GM19324 (cell line): ENCODE results near the gene NDUFS8.

Source experiments
- ATAC-seq: cut with Tn5 transposase; IDR thresholded peaks from one replicate; pipeline ENCODE4 v1.9.1; 2021; ENCODE audit warnings: mild to moderate bottlenecking, moderate library complexity; ENCODE audit not compliant: unreplicated experiment, low FRiP score

The NDUFS8 gene

DNA sequence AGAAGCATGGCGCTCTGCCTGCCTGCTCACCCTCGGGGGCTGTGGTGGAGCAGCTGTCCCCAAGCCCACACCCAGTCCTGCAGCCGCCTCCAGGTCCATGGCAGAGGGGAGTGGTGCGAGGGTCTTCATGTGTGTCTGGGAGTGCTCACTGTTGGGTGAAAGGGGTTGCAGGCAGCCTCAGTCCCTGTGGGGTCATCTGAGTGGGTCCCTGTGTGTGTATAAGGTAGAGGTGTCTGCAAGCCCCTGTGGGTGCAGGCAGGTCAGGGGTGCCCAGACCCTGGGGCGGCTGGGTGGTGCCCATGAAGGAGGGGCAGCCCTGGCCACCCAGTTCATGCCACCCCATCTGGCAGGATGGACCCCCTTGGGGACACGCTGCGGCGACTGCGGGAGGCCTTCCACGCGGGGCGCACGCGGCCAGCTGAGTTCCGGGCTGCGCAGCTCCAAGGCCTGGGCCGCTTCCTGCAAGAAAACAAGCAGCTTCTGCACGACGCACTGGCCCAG is 15.5 kb upstream of the NDUFS8 start:
- ATAC-seq: no peak

DNA sequence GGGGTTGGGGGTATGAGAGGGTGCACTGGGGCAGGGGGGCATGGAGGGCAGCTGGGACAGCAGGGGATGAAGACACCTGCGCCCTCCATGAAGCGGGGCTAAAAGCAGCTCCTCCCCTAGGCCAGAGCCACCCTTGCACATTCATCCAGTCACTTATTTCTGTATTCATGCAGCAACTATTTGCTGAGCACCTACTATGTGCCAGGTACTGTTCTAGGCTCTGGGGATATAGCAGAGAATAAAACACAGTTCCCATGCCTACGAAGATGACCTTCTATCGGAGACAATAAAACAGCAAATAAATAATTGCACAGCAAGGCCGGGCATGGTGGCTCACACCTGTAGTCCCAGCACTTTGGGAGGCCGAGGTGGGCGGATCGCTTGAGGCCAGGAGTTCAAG is 15.0 kb upstream of the NDUFS8 start:
- no peak for ATAC-seq

DNA sequence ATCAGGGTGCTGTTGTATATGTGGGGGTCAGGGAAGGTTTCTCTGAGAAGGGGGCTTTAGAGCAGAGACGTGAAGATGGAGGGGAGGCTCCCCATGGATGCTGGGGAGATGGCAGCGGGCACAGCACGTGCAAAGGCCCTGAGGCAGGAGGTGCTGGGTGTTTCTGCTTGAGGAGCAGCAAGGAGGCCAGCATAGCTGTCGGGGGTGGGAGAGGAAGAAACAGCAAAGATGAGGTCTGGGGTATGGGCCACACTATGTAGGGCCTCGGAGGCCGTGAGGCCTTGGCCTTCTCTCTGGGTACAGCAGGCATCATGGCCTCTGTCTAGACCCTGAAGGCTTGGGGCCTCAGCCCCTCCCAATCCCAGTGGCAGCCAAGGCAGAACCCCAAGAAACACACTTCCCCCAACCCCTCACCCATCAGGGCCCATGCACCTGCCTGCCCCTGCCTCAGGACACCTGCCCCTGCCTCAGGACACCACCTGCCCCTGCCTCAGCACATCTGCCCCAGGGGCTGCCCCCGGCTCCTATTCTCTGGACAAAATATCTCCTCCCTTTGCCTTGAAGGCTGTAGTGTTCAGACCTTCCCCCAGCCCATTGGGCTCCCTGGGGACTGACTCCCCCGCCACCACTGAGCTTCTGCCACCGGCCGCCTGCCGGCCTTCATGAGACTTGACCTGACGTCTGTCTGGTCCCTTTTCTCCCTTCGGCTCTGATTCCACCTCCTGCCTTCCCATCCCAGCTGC is 14.1 kb upstream of the NDUFS8 start:
- ATAC-seq: no peak

DNA sequence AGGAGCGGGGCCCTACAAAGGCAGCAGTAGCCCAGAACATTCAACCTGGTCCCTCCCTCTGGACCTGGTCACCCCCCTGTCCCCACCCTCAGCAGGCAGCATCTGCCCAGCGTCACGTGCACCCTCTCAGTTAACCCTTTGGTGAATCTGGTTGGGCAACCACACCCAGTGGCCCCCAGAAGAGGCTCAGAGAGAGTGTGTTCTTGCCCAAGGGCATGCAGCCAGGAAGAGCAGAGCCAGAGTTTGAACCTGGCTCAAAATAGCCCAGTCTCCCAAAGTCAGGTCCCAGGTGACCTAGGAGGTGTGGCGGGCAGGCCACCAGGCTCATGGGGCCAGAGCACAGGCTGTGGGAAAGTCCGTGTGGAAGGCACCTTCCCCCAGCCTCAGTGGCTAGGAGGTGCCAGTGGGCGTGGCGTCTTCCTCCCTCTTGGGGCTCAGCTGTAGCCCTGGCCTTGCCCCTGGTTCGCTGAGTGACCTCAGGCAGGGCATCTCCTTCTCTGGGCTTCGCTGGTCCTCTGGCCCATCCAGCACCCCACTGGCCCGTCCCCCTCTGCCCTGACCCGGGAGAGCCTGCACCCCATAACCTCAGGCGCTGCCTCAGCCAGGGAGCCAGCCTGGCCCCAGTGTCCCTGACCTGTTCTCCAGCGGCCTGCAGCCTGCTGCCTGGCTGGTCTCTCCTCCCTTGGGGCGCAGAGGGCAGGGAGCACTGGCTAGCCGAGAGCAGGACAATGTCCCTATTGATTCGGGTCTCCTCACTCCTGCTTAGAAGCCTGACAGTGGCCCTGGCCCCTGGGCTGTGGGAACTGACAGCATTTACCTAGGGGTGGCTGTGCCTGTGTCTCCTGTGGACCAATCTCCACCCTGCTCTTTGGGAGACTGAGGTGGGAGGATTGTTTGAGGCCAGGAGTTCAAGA is 13.3 kb upstream of the NDUFS8 start:
- no peak for ATAC-seq

DNA sequence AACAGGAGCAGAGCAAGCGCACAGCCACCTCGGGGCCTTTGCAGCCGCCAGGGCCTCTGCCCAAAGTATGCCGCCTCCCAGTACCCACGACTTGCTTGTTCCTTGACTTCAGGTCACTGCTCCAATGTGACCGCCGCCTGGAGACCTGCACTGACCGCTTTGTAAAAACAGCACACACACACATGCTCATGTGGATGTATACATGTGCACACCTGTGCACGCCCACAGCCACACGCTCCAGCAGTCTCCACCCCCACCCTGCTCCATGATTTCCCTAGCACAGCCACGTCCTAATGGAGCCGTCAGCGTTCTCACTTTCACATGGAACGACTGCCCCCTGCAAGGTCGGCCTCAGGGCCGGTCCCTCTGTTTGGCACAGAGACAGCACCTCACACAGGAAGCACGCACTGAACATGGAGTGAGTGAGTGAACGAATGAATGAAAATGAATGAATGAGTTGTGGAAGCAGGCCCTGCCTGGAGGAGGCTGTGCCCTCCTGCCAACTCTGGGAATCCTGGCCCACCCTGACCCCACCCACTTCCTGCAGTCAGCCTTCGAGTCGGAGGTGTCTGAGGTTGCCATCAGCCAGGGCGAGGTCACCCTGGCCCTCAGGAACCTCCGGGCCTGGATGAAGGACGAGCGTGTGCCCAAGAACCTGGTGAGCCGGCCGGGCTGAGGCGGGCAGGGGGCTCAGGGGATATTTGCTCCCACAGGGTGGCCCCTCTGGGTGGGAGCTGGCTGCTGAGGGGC is 12.3 kb upstream of the NDUFS8 start:
- ATAC-seq: no peak

DNA sequence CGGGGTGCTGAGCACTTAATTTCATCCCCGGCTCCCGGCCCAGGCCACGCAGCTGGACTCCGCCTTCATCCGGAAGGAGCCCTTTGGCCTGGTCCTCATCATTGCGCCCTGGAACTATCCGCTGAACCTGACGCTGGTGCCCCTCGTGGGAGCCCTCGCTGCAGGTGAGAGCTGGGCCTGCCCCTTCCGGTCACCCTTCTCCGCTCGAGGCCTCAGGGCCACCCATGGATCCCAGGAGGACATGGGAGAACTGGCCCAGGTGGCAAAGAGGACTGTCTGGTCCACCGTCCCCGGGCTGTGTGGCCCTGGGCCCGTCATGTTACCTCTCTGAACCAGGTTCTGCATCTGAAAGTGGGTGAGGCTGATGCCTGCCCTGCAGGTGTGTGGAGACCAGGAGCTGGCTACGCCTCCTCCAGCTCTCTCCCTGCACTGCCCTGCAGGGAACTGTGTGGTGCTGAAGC is 11.7 kb upstream of the NDUFS8 start:
- ATAC-seq: no peak

DNA sequence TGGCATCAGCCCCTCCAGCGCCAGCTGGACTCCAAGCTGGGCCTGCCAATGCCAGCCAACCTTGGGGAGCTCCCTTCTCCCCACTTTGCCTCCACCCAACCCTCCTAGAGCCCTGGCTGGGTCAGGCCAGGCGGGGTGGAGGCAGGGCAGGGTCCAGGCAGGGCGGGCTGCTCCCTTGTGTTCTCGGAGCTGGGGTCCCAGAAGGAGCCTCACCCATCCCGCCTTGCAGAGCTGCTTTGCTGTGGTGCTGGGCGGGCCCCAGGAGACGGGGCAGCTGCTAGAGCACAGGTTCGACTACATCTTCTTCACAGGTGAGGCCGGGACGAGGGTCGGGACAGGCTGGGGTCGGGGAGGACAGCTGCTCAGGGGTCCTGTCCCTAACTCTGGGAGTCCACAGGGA is 11.0 kb upstream of the NDUFS8 start:
- ATAC-seq: no peak

DNA sequence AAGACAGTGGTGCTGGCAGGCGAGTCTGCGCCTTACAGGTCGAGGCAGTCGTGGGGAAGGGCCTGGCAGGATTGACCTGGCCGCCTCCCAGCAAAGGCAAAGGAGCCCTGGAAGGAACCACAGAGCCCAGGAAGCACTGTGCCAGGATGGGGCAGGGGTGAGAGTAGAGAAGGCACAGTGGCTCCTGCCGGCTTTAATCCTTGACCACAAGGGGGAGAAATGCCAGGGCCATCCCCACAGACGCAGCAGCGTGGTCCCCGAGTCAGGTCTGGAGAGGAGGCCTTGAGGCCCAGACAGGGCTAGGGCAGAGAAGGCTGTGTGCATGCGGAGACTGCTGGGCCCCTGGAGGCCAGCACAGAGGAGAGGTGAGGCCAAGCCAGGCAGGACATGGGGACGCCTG is 9.9 kb upstream of the NDUFS8 start:
- no peak for ATAC-seq

DNA sequence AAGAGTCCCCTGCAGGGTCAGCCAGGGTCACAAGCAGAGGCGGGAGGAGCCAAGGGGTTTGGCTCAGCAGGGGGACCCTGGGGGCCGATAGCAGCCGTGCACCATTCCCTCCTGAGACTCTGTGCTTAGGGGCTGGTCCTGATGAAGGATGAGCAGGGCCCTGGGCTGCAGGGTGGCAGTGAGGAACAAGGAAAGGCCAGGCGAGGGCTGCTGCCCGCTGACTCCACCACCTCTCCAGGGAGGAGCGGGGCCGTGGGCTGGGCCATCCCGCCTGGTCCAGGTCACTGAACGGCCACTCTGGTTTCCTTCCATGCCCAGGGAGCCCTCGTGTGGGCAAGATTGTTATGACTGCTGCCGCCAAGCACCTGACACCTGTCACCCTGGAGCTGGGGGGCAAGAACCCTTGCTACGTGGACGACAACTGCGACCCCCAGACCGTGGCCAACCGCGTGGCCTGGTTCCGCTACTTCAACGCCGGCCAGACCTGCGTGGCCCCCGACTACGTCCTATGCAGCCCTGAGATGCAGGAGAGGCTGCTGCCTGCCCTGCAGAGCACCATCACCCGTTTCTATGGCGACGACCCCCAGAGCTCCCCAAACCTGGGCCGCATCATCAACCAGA is 9.2 kb upstream of the NDUFS8 start:
- no peak for ATAC-seq

DNA sequence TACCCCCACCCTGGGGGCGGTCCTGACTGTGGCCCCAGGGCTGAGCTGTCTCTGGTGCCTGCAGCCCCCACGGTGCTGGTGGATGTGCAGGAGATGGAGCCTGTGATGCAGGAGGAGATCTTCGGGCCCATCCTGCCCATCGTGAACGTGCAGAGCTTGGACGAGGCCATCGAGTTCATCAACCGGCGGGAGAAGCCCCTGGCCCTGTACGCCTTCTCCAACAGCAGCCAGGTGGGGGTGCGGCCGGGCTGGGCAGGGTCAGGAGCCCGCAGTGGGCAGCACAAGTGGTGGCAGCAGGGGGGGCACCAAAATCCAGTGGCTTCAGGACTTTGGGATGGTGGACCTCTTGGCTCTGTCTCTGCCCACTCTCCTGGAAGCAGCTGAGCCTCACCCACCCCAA is 8.0 kb upstream of the NDUFS8 start:
- ATAC-seq: no peak

DNA sequence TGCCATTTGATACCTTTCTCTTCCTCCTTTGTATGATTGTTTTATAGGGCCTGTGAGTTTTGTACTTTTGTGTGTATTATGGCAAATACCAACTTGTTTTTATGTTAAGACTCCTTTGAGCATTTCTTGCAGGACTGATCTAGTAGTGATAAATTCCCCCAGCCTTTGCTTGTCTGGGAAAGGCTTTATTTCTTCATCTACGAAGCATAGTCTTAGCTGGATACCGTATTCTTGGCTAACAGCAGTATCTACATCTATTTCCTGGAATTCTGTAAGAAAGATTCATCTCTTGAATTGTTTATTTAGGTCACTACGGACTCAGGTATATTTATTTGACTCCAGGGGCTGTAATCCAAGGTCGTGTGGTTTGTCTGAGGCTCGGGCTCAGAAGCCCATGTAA is 6.0 kb upstream of the NDUFS8 start:
- ATAC-seq: no peak

DNA sequence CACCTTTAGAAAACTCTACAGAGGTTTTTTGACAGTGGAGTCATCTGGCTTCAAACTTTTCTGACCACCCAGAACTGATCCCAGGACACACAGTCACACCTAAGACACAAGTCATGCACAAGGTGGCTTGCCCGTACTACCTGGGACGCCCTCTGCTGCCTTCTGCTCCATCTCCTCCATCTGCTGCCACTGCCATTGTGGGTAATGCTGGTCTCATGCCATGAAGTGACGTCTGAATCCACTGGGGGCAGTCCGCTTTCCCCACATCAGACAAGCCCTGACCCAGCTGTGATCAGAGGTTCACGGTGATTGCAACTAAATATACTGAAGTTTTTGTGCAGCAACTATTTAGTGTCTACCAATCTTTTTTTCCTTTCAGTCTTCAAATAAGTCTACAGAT is 5.4 kb upstream of the NDUFS8 start:
- ATAC-seq: no peak

DNA sequence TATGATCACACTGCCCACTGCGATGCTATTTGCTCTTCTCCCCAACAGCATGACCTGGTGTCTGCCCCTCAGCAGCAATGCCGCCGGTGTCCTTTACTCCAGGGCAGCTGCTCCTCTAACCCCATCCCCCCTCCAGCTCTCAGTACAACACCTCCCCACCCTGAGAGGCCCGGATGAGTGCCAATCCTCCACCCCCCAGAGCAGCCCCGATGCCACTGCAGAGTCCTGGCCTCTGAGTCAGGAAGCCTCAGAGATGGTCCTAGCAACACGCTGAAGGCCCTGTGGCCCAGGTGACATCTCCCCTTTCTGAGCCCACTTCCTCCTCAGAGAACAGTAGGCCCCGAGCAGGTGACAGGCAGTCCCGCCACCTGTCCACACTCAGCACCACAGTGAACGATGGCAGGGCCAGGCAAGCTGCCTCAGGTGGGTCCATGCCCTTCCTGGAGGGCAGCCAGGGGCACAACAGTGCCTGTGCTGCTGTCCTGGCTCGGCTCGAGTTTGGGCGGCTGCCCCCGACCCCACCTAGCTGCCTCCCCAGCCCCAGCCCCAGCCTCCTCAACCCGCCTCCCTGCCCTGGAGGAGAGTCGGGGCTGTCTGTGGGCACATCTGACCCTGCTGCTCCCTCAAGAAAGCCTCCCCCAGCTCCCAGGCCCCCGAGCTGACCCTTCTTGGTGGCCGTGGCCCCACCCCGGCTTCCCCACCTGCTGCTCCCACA is 3.9 kb upstream of the NDUFS8 start:
- ATAC-seq: no peak

DNA sequence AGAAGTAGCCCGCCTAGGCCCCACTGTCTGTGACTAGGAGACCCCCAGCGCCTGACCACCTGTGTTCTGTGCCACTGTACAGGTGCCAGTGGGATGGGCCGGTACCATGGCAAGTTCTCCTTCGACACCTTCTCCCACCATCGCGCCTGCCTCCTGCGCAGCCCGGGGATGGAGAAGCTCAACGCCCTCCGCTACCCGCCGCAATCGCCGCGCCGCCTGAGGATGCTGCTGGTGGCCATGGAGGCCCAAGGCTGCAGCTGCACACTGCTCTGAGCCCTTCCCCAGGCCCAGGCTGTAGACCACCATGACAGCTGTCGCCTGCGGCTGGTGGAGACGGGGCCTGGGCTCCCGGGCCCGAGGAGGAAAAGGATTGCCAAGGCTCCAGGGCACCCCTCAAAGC is 2.8 kb upstream of the NDUFS8 start:
- no peak for ATAC-seq

DNA sequence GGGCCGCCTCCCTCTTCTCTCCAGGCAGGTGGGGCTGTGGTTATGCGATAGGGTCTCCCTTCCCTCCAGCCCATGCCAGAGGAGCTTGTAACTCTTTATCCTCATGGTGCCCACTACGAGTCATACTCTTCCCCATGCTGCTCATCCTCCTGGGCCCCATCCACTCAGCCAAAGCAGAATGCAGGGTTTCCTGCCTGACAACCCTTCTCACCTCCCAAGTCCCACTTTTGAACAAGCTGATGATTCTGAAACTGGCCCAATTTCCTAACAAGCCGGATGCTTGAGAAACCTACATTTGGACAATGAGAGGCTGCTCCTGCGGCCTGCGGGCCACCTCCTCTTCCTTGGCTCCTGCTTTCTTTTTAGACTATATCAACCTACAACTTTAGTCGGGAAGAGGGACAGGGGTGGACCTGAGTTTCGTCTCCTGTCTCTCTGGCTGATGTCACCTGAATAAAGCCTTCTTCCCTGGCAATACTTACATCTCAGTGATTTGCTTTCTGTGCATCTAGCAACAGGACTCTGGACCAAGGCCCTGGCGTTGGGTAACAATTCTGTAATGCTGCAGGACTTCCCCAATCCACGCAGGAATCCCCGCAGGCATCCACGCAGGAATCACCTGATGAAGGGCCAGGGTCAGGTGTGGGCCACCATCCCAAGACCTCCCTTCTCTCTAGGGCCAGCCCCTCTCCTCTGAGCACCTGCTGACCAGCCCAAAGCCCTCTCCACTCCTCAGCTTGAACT is 1.5 kb upstream of the NDUFS8 start:
- ATAC-seq: no peak

DNA sequence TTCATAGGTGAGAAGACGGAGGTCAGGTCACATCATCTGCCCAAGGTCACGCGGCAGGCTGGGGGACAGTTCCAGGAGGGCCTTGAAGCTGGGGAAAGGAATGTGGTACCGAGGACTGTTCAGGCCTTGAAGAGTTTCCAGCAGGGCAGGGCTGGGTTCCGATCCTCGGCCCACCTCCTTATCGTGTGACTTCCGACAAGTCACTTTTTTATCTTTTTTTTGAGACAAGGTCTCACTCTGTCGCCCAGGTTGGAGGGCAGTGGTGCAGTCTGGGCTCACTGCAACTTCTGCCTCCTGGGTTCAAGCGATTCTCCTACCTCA is 623 bp downstream of the NDUFS8 start:
- ATAC-seq: no peak

DNA sequence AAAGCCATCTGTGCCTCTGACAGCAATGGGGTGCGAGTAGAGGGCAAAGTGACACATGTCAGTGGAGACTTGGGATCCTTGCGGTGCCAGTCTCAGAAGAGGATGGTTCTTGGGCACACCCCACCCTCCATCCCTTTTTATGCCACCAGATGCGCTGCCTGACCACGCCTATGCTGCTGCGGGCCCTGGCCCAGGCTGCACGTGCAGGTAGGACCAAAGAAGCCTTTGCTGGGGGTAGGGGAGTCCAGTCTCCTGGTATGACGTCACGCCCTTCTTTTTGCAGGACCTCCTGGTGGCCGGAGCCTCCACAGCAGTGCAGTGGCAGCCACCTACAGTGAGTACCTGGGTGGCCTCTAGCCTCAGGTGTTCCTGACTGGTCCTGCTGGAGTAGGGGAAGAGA is 1.5 kb downstream of the NDUFS8 start:
- ATAC-seq: no peak

DNA sequence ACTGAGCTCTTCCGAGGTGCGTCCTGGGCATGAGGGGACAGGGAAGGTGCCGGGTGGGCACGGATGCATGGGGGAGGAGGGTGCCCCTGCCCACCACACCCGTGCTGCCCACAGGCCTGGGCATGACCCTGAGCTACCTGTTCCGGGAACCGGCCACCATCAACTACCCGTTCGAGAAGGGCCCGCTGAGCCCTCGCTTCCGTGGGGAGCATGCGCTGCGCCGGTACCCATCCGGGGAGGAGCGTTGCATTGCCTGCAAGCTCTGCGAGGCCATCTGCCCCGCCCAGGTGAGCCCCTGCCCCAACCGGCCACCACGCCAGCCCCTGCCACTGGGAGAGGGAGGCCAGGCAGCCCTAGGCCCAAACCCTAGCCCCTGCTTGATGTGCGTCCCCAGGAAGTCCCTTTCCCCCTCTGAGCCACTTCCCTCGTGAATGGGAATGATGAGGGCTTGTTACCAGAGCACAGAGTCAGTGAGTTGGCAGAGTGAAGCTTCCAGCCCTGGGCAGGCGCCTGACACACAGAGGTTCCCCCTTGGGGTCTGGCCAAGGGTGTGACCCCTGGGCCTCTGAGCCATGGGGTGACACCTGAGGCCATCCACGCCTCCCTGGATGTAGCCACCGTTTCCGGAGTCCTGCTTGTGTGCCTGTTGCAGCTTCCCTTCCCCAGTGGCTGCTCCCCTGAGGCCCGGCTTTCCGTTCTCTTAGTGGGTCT is 2.7 kb downstream of the NDUFS8 start:
- no peak for ATAC-seq

DNA sequence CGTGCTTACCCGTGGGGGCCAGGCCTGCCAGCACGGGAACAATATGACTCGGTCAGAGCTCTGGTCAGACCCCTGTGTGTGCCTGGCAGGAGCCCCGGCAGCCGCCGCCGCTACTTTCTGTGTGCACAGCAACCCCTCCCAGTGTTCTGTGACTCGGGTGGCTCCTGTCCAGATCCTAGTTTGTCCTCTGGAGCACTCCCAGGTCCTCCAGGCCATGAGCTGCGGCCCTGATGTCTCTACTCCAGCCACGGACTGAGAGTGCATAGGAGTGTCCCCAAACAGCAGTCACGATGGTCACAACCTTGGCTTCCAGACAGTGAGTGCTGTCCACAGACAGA is 3.2 kb downstream of the NDUFS8 start:
- ATAC-seq: no peak
